GM12892 (cell line): ENCODE data around the gene OXA1L.
"Not testable (repeated sequence)": the region's sequence is repeated elsewhere in the genome, so short reads cannot be mapped to it uniquely, and the experiment has no call there.

Experiments
- DNase-seq: peaks from one replicate; pipeline ENCODE4 v3.0.0; 2011; ENCODE audit not compliant: insufficient read length
- FAIRE-seq: peaks from 2 replicates; lab custom pipeline; 2011; peaks lifted over from hg19 to GRCh38; lab: Jason Lieb, UNC
- POLR2A ChIP-seq: IDR thresholded peaks from 2 replicates; pipeline ENCODE4 v1.6.1; 2011; ENCODE audit warnings: low read depth, low read length, control low read depth
- POLR2AphosphoS5 ChIP-seq: IDR thresholded peaks from 2 replicates; pipeline ENCODE4 v1.6.1; 2011; ENCODE audit warnings: low read depth, low read length, control low read depth
- TAF1 ChIP-seq: IDR thresholded peaks from 2 replicates; pipeline ENCODE4 v1.6.1; 2011; ENCODE audit warnings: low read depth, mild to moderate bottlenecking, control low read depth, low read length, borderline replicate concordance

The OXA1L gene

GRCh38 chr14:22772725-22773124 is 6.2 kb downstream of the OXA1L start:
- FAIRE-seq, result no peak
- no peak for TF ChIP-seq TAF1
- no peak for TF ChIP-seq POLR2AphosphoS5
- TF ChIP-seq POLR2A, result no peak
- no peak for DNase-seq

GRCh38 chr14:22773162-22774010 is 6.9 kb downstream of the OXA1L start:
- no peak; the same call in 1 of the 2 replicates for TF ChIP-seq POLR2AphosphoS5
- TF ChIP-seq TAF1, result no peak
- no peak; the same call in 1 of the 2 replicates for TF ChIP-seq POLR2A
- FAIRE-seq, result no peak
- no peak for DNase-seq

- no peak for DNase-seq
- TF ChIP-seq POLR2AphosphoS5, result peak; percentile 63; the same call in 1 of the 2 replicates
- TF ChIP-seq POLR2A, result no peak
- FAIRE-seq, result no peak
Observed at GRCh38 chr14:22774011-22774706, 7.7 kb downstream of the OXA1L start.

- TF ChIP-seq POLR2A (no peak), POLR2AphosphoS5 (no peak), TAF1 (no peak)
- no peak for DNase-seq
- FAIRE-seq, result no peak
Observed at GRCh38 chr14:22776215-22776614, 9.7 kb downstream of the OXA1L start.

- not testable (repeated sequence) for FAIRE-seq, DNase-seq
Observed at GRCh38 chr14:22776849-22777248, 10.4 kb downstream of the OXA1L start.

DNA sequence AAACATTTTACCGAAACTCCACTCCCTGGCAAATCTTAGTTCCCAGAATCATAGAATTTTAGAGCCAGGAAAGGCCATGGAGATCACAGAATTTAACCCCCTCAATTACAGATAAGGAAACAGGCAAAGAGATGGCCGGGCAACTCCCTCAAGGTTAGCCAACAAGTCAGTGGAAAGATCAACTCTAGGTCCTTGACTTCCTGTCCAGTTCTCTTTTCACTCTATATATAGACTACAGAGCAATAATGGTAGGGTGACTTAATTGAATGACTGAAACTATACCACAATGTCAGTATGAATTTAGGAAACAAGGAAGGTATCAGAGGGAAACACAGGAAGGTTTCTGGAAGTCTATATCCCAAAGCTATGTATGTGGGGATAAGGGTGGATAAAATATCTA is 11.6 kb downstream of the OXA1L start:
- no peak for FAIRE-seq

DNA sequence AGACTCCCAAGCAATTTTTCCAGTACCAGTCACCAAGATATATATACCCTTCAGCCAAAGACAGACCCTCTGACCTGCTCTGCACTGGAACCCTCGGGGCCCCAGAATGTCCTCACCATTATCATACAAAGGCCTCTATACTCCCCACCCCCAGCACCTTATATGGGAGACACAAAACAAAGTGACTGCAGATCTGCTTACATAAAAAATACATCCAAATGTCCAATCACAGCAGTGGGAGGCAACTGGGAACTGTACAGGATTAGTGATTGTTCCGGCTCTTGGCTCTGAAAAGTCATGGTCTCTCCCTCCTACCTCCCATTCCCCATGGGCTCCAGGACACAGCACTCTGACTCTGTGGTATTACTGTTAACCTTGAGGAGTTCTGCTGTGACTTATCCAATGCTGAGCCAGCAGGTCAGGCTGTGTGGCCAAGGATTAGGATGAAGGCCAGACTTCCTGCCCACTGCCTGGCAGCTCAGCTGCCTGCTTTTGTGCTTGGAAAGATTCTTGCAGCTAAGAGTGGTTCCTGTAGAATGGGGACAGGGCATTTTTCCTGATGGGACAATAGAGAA is 13.7 kb downstream of the OXA1L start:
- DNase-seq (no peak), FAIRE-seq (no peak)
- TF ChIP-seq TAF1 (no peak), POLR2AphosphoS5 (no peak), POLR2A (no peak)

More for the DNA sequence above, 11.6 kb downstream of the OXA1L start:
- TF ChIP-seq POLR2AphosphoS5 (no peak), TAF1 (no peak), POLR2A (no peak)
- no peak for DNase-seq

- FAIRE-seq, result no peak
- DNase-seq, result no peak
- TF ChIP-seq POLR2A (no peak), POLR2AphosphoS5 (no peak), TAF1 (no peak)
Observed at GRCh38 chr14:22780941-22781300, 14.4 kb downstream of the OXA1L start.

DNA sequence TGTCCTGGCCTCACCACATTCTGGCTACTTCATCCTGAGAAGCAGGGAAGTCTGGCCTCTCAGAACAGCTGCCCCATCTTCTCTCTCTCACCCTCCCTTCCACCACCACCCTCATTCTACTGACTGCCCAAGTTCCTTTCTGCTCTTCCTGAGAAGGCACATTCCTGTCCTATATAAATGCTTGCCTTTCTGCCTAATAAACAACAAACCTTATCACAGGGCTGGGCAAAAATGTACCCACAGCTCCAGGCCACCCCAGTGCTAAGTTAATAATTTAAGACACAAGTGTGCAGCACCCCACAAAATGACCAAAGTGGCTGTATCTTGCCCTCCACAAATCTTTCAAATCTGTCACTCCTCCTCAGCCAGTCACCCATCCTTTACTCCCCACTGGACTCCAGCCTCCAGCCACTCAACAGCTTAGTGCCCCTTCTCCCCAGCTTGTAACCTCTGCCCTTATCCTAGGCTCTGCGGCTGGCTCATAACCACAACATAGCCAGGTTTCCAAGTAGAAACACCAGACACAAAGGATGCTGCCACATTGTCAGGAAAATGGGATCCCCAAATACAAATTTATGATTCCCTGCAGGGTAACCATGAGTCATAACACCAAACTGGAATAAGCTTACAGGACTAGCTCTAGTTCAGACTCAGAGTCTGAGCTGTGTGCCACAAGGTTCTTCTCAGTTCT is 15.0 kb downstream of the OXA1L start:
- no peak for TF ChIP-seq TAF1
- no peak for TF ChIP-seq POLR2AphosphoS5
- no peak for TF ChIP-seq POLR2A
- FAIRE-seq (no peak), DNase-seq (no peak)

DNA sequence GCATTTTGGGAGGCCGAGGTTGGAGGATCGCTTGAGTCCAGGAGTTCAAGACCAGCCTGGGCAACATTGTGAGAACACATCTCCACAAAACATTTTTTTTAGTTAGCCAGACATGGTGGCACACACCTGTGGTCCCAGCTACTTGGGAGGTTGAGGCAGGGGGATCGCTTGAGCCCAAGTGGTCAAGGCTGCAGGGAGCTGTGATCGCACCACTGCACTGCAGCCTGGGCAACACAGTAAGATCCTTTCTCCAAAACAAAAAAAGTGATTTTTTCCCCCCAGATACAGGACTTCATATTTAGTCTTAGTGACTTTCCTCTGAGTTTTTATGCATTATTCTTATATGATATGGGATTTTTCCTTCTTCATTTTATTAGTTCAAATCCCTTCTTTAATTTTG is 20.2 kb downstream of the OXA1L start:
- TF ChIP-seq TAF1, result no peak
- TF ChIP-seq POLR2A, result no peak
- no peak for TF ChIP-seq POLR2AphosphoS5
- DNase-seq (no peak), FAIRE-seq (no peak)

GRCh38 chr14:22791301-22791700 is 24.8 kb downstream of the OXA1L start:
- DNase-seq (no peak), FAIRE-seq (peak; percentile 79)
- TF ChIP-seq TAF1 (no peak), POLR2AphosphoS5 (no peak), POLR2A (no peak)

GRCh38 chr14:22792158-22792557 is 25.7 kb downstream of the OXA1L start:
- FAIRE-seq (no peak), DNase-seq (no peak)
- no peak for TF ChIP-seq POLR2AphosphoS5
- no peak for TF ChIP-seq POLR2A
- TF ChIP-seq TAF1, result no peak

DNA sequence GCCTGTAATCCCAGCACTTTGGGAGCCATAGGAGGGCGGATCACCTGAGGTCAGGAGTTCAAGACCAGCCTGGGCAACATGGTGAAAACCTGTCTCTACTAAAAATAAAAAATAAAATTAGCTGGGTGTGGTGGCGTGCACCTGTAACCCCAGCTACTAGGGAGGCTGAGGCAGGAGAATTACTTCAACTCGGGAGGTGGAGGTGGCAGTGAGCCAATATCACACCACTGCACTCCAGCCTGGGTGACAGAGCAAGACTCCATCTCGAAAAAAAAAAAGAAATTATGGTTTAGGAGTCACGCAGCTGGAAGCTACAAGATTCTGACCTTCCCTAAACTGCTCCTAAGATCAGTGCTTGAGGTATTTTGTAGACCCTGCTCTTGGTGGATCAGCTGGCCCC is 27.1 kb downstream of the OXA1L start:
- not testable (repeated sequence) for FAIRE-seq, DNase-seq
